Pons (tissue), 1 donor: ENCODE results near the gene BBOX1.
"Not testable (repeated sequence)": the region's sequence is repeated elsewhere in the genome, so short reads cannot be mapped to it uniquely, and the experiment has no call there.

Experiments used
- DNase-seq: peaks from one replicate; pipeline ENCODE4 v3.0.0-alpha.2; 2016; ENCODE audit warnings: low spot score

Gene BBOX1

DNA sequence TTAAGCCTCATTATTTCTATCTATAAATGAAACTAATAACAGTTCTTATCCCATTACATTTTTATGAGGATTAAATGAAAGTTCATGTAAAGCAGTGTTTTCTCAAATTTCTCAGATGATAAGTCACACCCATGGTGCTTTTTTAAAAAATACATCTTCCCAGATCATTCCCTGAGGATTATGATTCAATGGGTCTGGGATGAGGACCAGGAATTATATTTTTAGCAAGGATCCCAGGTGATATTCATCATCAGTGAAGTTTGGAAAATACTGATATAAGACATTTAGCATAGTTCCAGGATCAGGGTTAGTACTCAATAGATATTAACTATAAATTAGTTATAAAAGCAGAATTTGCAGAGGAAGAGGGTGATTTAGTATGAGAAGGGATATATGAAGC, 89.1 kb downstream of the BBOX1 start:
- DNase-seq: no peak

DNA sequence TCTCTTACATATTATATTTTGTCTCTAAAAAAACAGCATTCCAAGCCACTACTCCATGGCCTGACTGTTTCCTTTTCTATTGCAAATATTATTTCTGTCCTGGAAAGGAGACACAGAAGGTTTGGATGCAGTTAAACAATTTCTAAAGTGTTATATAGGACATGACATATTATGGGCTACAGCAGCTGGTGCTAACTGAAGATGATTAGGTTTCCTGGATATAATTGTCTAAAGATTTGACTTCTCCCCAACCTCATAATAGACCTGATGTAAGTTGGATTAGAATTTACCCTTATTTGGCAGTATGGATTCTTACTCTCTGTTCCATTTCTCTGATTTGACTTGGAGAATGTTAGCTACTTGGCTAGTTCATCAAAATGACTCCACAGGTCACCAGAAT, 90.2 kb downstream of the BBOX1 start:
- no peak for DNase-seq

DNA sequence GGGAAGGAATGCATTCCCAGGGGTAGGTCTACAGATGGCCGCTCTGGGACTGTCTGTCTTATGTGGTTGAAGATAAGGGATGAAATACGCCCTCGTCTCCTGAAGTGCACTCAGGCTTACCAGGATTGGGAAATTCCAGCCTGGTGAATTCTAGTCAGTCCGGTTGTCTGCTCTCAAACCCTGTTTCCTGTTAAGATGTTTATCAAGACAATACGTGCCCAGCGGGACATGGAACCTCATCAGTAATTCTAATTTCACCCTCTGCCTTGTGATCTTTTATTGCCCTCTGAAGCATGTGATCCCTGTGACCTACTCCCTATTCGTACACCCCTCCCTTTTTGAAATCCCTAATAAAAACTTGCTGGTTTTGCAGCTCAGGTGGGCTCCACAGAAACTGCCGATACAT, 95.3 kb downstream of the BBOX1 start:
- DNase-seq: not testable (repeated sequence)

DNA sequence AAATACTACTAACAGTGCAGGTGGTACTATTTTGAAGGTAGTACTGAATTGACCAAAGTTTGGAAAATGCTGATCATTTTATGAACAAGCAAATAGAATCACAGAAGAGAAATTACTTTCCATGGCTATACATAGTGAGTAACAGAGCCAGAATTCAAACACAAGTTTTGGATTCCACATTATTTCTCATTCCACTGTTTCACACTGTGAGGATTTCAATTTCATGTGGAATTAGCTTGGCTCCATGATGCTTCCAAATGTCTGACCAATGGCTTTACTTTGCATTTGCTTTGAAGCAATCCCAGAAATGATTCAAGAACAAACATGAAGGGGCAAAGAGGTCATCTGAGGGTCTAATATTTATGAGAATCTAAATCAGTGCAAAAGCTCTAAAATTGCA, 98.1 kb downstream of the BBOX1 start:
- DNase-seq: no peak

DNA sequence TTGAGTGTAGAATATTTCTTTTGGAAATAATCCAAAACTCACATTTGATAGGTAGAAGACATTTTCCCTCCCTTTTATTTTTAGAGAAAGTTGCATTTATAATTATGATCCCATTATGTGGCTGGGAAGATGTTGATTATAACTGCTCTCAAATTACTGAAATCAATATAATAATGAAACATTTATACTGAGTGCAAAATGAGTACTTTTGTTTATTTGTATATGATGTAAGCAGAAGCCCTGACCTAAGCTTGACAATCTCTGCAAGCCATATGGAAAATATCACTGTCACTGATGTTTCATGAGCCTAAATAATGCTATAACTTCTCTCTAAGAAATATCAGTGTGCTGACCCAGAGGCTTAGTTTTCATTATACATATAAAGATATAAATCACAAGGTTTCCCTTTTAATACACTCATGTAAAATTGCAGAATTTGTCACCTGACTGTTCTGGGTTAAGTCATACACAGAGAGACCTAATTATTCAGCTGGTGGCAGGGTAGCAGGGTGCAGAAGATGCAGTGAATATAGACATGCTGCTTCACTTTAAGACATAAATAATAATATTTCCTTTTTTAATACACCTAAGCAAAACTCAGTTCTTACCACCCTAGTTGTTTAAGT, 99.2 kb downstream of the BBOX1 start:
- DNase-seq: no peak

DNA sequence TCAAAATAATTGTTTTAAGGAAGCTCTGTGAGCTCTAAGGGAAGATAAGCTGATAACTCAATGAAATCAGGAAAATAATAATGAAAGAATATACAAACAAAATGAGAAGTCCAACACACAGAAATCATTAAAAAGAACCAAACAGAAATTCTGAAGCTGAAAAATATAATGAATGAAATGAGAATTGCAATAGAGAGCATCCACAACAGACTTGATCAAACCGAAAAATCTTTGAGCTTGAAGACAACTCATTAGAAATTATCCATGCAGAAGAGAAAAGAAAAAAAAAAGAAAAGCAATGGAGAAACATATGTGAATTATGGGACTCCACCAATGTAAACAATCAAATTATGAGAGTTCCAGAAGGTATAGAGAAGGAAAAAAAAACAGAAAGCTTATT, 101.0 kb downstream of the BBOX1 start:
- no peak for DNase-seq

DNA sequence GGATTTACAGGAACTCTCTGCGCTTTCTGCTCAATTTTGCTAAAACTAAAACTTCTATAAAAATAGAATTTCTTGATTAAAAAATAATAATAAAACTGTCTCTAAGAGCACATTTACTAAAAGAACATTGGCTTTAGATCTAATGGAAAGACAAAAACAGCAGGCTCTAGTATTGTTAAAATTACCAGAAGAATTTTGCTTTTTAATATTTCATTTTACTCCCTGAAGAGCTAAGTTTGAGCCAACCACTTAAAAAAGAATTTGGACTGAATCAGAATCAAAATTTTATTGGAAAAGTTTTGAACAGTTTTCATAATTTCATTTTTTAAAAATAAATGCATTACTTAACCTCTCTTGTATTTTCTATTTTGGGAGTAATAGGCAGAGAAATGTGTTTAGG, 107.3 kb downstream of the BBOX1 start:
- no peak for DNase-seq

DNA sequence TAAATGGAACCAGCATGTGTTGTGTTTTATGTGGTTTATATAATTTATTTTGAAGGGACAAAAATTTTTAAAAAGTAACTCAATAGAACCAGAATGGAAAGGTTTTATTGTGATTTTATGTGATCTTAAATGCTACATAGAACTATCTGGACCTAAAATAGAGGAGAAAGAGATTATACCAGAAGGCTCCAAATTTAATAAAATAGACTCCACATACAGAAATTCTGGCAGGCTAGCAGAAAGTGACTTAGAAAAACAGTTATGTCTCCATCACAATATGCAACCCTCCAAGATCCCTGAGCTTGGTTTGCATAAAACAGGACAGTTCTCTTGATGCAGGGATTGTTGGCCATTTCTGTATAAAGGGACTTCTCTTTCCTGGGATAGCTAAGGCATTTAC, 107.9 kb downstream of the BBOX1 start:
- no peak for DNase-seq

DNA sequence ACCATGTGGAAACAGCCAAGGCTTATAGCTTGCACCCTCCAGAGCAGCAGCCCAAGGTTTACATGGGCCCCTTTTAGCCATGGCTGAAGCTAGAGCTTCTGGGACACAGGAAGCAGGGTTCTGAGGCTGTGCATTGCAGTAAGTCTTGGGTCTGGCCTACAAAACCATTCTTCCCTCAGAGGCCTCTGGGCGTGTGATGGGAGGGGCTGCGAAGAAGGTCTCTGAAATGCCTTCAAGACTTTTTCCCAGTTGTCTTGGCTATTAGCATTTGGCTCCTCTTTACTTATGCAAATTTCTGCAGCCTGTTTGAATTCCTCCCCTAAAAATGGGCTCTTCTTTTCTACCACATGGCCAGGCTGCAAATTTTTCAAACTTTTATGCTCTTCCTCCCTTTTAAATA, 109.5 kb downstream of the BBOX1 start:
- DNase-seq: no peak

DNA sequence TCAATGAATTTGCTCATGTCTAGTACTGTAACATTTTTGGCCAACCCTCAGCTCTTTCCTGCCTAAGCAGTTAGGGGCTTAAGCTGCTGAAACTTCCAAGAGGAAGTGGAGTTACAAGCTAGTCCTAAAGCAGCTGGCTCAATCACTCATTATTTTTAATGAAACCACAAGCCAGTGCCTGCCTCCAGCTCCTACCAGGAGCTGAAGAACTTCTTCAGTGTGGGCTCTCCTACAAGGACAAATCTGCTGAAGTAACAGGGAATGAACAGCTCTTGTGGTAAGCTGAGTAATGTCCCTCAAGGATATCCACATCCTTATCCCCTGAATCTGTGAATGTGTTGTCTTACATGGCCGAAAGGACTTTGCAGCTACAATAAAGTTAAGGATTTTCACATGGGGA, 112.5 kb downstream of the BBOX1 start:
- no peak for DNase-seq

DNA sequence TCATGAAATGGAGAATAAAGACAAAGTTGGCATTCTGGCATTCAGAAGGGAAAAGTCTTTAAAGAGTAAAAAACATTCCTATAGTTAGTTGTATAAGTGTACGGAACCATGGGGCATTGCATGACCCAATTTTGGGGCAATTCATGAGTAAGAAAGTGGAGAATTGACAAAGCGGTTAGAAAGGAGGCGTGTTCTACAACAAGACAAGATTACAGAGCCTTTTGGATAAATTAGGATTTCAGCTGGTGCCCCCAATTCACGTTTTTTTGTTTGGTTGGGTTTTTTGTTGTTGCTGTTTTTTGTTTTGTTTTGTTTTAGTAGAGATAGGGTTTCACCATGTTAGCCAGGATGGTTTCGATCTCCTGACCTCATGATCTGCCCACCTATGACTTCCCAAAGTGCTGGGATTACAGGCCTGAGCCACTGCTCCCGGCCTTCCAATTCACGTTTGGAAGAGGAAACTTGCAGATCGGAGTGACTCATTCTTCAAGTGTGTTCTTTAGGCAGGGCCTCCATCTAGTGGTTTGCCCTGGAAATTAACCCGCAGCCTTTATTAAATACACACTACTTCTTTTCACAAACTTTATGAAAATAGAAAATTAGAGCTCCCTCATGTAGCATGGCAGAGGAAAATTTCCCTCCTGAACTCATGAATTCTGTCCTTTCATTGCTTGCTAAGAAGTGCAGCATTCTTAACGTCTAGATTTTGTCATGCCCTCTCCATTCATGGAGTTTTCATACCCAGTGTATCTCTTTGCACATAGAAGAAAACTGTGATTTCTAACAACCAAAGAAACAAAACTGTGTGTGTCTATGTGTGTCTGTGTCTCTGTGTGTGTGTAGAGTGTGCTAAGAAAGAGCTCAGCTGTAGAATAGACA, 118.1 kb downstream of the BBOX1 start:
- DNase-seq: peak; percentile 78

DNA sequence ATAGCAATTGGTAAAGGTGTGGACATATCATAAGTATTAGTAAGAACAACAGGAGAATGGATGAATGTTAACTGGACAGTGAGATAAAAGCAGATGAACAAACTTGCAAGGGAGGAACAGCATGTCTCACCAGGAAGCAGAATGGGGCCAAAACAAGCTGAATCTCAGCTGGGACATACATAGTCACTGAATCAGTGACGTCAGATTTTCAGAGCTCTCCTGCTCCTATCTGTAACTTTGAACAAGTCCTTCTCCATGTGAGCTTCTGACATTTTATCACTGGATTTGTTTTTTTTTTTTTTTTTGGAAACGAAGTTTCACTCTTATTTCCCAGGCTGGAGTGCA, 118.7 kb downstream of the BBOX1 start:
- no peak for DNase-seq

DNA sequence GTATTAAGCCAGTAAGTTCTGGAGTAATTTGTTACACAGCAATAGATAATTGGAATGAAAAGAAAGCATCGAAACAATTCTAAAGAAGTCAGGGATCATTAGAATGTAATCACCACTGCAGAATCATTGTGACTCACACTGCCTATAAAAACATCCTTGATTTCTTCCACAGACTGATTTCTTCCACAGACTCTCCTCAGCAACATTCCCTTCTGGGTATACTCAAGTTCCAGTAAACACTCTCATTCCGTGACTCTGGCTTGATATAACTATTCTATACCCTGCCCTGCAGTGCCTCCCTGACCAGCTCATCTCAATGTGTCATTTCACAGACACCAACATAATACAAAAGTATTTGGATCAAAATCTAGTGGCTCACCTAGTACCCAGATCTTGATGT, 120.5 kb downstream of the BBOX1 start:
- no peak for DNase-seq

DNA sequence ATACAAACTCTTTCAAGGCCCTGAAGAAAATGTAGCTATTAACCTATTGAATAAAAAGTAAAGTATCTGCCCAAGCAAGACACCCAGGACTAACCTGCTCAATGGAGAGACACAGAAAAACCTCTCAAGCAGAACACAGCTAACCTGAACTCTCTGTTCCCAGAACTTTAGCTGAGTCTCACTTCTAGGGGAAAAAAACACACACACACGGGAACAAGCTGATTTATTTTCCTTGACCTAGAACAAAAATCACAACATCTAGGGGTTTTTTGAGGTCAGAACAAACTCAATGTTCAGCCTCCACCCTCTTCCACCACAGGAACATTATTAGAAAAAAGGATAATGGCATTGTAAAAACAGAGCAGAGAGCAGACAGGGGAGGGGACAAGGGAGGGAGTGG, 121.6 kb downstream of the BBOX1 start:
- no peak for DNase-seq

DNA sequence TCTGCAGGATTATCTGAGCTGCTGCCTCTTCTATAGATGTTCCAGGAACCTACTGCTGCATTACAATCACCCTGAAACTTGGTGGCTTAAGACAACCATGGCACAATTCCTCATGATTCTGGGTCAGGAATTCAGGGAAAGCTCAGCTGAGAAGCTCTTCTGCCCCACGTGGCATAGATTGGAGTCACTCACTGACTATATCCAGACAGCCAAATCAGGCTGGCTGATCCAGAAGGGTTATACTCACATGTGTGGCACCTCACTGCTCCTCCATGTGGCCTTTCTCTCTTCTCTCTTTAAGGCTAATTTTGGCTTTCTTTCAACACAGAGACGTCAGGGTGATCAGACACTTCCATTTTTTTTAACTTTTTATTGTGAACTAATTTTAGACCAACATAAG, 125.5 kb downstream of the BBOX1 start:
- DNase-seq: no peak

DNA sequence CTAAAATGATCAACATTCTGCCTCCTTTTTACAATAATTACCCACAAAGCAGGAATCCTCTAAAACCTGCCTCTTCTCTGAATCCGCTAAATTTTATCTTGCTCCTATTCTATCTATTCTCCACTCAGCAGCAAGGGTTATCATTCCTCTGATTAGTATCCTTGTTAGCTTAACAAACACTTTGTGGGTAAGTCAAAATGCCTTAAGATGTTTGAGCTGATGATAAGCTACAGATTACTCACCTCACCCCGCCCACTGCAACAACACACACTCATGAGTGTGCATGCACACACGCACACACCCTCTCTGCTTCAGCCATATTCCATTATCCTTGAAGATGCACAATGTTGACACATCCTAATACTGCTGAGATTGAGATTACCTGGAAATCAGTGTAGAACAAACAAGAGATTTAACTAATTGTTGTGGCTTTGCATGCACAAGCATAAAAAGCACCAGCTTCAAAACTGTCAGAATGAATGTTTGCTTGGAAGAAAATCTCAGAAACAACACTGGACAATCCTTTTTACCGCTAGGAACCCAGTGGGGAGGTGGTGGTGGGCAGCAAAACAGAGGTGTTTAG, 130.9 kb downstream of the BBOX1 start:
- no peak for DNase-seq

DNA sequence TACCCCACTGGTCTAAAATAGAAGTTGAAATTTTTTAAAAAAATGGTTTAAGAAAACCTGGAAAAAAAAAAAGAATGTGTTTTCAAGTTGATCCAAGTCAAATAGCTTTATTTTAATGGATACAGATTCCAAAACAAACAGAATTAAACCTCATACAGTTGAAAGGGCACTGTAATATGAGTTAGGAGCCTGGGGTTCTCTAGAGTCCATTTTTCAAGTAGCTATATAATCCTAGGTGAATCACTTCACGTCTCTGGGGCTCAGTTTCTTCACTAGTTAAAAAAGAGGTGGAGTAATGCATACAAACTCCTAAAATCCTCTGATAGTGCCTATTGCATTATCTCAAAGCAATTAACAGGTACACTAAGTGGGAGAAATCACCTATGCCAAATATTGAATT, 132.9 kb downstream of the BBOX1 start:
- DNase-seq: no peak

DNA sequence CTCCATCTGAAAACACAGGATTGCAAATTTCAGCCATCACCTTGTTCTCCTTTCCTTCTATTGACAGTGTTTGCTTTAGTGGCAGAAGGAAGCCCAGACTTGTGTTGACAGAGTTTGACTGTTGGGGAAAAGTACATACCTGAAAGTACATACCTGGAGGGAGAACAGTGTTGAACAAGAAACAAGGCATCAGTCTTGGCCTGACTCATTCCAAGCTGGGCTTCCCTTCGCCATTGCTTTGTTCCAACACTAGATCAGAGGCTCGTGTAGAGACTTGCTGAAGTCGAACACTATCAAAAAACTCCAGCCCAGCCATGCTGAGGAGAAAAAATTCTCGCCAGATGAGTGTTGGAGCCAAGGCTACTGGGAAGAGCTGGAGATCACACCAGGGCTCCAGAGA, 133.4 kb downstream of the BBOX1 start:
- DNase-seq: no peak

DNA sequence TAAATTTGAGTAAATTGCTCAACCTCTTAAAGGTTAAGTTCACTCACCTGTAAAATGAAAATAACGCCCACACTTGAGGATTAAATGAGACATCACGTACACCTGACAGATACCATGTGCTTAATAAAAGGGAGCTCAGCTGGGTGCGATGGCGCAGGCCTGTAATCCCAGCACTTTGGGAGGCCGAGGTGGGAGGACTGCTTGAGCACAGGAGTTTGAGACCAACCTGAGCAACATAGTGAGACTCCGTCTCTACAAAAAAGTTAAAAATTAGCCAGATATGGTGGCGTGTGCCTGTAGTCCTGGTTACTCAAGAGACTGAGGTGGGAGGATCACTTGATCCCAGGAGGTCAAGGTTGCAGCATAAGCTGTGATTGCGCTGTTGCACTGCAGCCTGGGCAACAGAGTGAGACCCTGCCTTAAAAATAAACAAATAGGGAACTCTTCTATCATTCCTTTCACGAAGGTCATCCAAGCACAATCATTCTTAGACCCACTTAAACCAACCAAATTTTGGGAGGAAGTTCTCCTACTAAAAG, 134.1 kb downstream of the BBOX1 start:
- DNase-seq: no peak

DNA sequence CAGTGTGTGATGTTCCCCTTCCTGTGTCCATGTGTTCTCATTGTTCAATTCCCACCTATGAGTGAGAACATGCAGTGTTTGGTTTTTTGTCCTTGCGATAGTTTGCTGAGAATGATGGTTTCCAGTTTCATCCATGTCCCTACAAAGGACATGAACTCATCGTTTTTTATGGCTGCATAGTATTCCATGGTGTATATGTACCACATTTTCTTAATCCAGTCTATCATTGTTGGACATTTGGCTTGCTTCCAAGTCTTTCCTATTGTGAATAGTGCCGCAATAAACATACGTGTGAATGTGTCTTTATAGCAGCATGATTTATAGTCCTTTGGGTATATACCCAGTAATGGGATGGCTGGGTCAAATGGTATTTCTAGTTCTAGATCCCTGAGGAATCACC, 134.9 kb downstream of the BBOX1 start:
- not testable (repeated sequence) for DNase-seq
